Neural progenitor cell (in vitro differentiated cells): ENCODE results near the gene BRINP2. TPM values are rescaled to one million over a fixed set of nuclear protein-coding genes. Genes with fewer than 3 reads are reported as not detected.

Experiments used
- DNase-seq: peaks from one replicate; pipeline ENCODE4 v3.0.0-alpha.2; 2016; ENCODE audit warnings: low spot score
- H2AFZ ChIP-seq: fragments of 200-600 bp; sonication (generic); replicated peaks from 2 replicates; pipeline ENCODE4 v1.6.1; 2016; ENCODE audit warnings: antibody characterized with exemption
- H3F3A ChIP-seq: fragments of 200-600 bp; sonication (generic); 2 replicates; pipeline ENCODE4 v1.6.1; 2016; ENCODE audit warnings: antibody characterized with exemption, low read depth
- H3K27ac ChIP-seq: fragments of 200-600 bp; sonication (generic); 2 replicates; pipeline ENCODE4 v1.5.1; 2016; ENCODE audit warnings: mild to moderate bottlenecking
- H3K27me3 ChIP-seq: fragments of 200-600 bp; sonication (generic); 2 replicates; pipeline ENCODE4 v1.6.1; 2016; ENCODE audit warnings: mild to moderate bottlenecking, moderate library complexity
- H3K36me3 ChIP-seq: fragments of 200-600 bp; sonication (generic); 2 replicates; pipeline ENCODE4 v1.5.1; 2016
- H3K4me1 ChIP-seq: fragments of 200-600 bp; sonication (generic); 2 replicates; pipeline ENCODE4 v1.6.1; 2016; ENCODE audit warnings: mixed run types
- H3K4me2 ChIP-seq: fragments of 200-600 bp; sonication (generic); 2 replicates; pipeline ENCODE4 v1.6.1; 2016
- H3K4me3 ChIP-seq: fragments of 200-600 bp; sonication (generic); 2 replicates; pipeline ENCODE4 v1.5.1; 2016
- H3K79me2 ChIP-seq: fragments of 200-600 bp; sonication (generic); 2 replicates; pipeline ENCODE4 v1.6.1; 2016; ENCODE audit warnings: low read depth
- H3K9ac ChIP-seq: fragments of 200-600 bp; sonication (generic); 2 replicates; pipeline ENCODE4 v1.6.1; 2016
- H3K9me3 ChIP-seq: fragments of 200-600 bp; sonication (generic); 2 replicates; pipeline ENCODE4 v1.5.1; 2016; ENCODE audit warnings: low read depth
- H4K20me1 ChIP-seq: fragments of 200-600 bp; sonication (generic); 2 replicates; pipeline ENCODE4 v1.6.1; 2016; ENCODE audit warnings: low read depth
- H3K27ac Mint-ChIP-seq: 3 replicates; pipeline ENCODE4 v1.8.0; 2021; ENCODE audit warnings: mixed read lengths
- H3K27me3 Mint-ChIP-seq: 2 replicates; pipeline ENCODE4 v1.8.0; 2022; ENCODE audit warnings: low read depth, mild to moderate bottlenecking, inconsistent platforms, moderate library complexity, mixed read lengths; ENCODE audit not compliant: insufficient read depth
- H3K36me3 Mint-ChIP-seq: 3 replicates; pipeline ENCODE4 v1.8.0; 2021; ENCODE audit warnings: mixed read lengths
- H3K4me1 Mint-ChIP-seq: 3 replicates; pipeline ENCODE4 v1.8.0; 2021; ENCODE audit warnings: mixed read lengths
- H3K4me3 Mint-ChIP-seq: 3 replicates; pipeline ENCODE4 v1.8.0; 2021; ENCODE audit warnings: mild to moderate bottlenecking, moderate library complexity, mixed read lengths
- H3K9me3 Mint-ChIP-seq: 3 replicates; pipeline ENCODE4 v1.8.0; 2020; ENCODE audit warnings: mixed read lengths
- EZH2 ChIP-seq: fragments of 200-600 bp; sonication (generic); IDR thresholded peaks from 2 replicates; pipeline ENCODE4 v1.6.1; 2017; ENCODE audit warnings: antibody characterized with exemption, mild to moderate bottlenecking, moderate library complexity
- EZH2phosphoT487 ChIP-seq: fragments of 200-600 bp; sonication (generic); IDR thresholded peaks from 2 replicates; pipeline ENCODE4 v1.6.1; 2017; ENCODE audit warnings: antibody characterized with exemption
- total RNA-seq: library from RNA; depleted of rRNA; stranded (reverse); fragments of >200 nt; gene quantifications from 2 replicates; pipeline ENCODE4 v1.2.3, GENCODE V29; 2015; ENCODE audit warnings: low replicate concordance
- TF ChIP-seq, protein P1 (sequence below): fragments of 200-600 bp; sonication (generic); IDR thresholded peaks from 2 replicates; pipeline ENCODE4 v1.5.1; 2017; ENCODE audit warnings: antibody characterized with exemption, mild to moderate bottlenecking

BRINP2 gene
- total RNA-seq, 1 donor from 2014 or later, result not detected

DNA sequence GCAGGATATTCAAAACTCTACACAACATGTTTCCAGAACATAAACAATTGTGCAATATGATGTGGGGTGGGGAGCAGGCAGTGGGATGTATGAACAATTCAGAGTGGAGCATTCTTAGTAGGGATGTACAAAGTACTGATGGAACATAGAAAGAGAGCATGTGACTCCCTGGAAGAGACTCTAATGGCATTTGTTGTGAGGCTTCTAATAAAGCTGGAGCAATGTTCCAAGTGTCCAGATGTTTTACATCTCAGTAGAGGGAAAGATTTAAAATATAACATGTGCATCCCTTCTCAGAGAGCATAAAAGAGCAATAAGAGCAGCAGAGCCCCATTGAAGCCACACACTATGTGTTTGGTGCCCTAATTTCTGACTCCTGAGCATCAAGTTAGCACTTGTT lies 116.5 kb downstream of the BRINP2 start:
- Mint-ChIP-seq H3K36me3 (no peaks in the 10 kb centered on the region), H3K9me3 (no peaks in the 10 kb centered on the region), H3K4me3 (no peak overlapping the region), H3K4me1 (peaks cover 7% of the 10 kb centered on the region), H3K27ac (no peak overlapping the region), H3K27me3 (peaks cover 3% of the 10 kb centered on the region)
- H2AFZ ChIP-seq, result no peak overlapping the region
- DNase-seq, result no peak
- H3K36me3 ChIP-seq, result no peaks in the 10 kb centered on the region
- H3K4me2 ChIP-seq, result no peak overlapping the region
- no peaks in the 10 kb centered on the region for H3K27me3 ChIP-seq
- no peaks in the 10 kb centered on the region for H3K9me3 ChIP-seq
- H3K4me3 ChIP-seq, result no peak overlapping the region
- H3K9ac ChIP-seq, result no peak overlapping the region
- peaks cover 11% of the 10 kb centered on the region for H3K4me1 ChIP-seq
- TF ChIP-seq EZH2 (no peak), EZH2phosphoT487 (no peak)
- TF ChIP-seq, protein P1, sequence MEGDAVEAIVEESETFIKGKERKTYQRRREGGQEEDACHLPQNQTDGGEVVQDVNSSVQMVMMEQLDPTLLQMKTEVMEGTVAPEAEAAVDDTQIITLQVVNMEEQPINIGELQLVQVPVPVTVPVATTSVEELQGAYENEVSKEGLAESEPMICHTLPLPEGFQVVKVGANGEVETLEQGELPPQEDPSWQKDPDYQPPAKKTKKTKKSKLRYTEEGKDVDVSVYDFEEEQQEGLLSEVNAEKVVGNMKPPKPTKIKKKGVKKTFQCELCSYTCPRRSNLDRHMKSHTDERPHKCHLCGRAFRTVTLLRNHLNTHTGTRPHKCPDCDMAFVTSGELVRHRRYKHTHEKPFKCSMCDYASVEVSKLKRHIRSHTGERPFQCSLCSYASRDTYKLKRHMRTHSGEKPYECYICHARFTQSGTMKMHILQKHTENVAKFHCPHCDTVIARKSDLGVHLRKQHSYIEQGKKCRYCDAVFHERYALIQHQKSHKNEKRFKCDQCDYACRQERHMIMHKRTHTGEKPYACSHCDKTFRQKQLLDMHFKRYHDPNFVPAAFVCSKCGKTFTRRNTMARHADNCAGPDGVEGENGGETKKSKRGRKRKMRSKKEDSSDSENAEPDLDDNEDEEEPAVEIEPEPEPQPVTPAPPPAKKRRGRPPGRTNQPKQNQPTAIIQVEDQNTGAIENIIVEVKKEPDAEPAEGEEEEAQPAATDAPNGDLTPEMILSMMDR, result no peak
- H3K79me2 ChIP-seq, result no peaks in the 10 kb centered on the region
- peaks cover 1% of the 10 kb centered on the region for H3F3A ChIP-seq
- no peaks in the 10 kb centered on the region for H4K20me1 ChIP-seq
- no peak overlapping the region for H3K27ac ChIP-seq

DNA sequence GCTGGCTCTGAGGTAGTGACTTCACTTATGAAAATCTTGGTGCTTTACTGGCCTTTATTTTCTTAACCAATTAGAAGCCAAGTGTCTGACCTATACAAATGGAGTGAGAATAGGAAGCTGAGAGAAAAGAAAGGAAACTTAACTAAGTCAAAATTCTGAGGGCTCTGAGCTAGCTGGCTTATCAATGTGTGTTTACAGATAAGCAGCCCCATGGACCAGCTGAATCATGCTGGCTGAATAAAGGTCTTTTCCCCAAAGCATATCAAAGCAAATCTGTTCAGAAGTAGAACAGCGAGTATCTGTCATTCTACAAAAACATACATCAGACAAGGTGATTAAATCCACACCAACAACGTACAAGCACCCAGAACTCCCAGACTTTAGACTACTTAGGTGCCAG lies 117.2 kb downstream of the BRINP2 start:
- Mint-ChIP-seq H3K36me3 (no peaks in the 10 kb centered on the region), H3K4me3 (no peak overlapping the region), H3K4me1 (no peaks in the 10 kb centered on the region), H3K27me3 (peaks cover 2% of the 10 kb centered on the region), H3K27ac (no peak overlapping the region), H3K9me3 (no peaks in the 10 kb centered on the region)
- TF ChIP-seq, protein P1, result no peak
- TF ChIP-seq EZH2 (no peak), EZH2phosphoT487 (no peak)
- Histone ChIP-seq H3F3A (no peaks in the 10 kb centered on the region), H3K36me3 (no peaks in the 10 kb centered on the region), H3K79me2 (no peaks in the 10 kb centered on the region), H2AFZ (no peak overlapping the region), H3K27me3 (no peaks in the 10 kb centered on the region), H3K9me3 (no peaks in the 10 kb centered on the region), H3K27ac (no peak overlapping the region), H4K20me1 (no peaks in the 10 kb centered on the region), H3K4me1 (peaks cover 4% of the 10 kb centered on the region), H3K4me2 (no peak overlapping the region), H3K4me3 (no peak overlapping the region), H3K9ac (no peak overlapping the region)
- DNase-seq, result no peak

DNA sequence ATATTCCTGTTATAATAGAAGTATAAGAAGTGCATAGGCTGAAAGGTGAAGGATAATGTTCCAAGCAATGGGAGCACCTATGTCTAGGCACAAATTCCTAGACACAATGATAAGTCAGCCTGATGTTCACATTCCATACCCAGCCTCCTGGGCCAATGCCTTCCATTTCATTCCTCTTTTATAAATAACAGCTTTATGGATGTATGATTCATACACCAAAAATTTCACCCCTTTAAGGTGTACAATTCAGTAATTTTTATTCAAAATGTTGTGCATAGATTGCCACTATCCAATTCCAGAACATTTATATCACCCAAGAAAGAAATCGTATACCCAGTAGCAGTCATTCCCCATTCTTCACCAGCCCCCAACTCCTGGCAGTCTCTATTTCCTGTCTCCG lies 118.8 kb downstream of the BRINP2 start:
- Mint-ChIP-seq H3K4me1 (no peaks in the 10 kb centered on the region), H3K27ac (no peak overlapping the region), H3K4me3 (no peak overlapping the region), H3K27me3 (peaks cover 2% of the 10 kb centered on the region), H3K9me3 (no peaks in the 10 kb centered on the region), H3K36me3 (no peaks in the 10 kb centered on the region)
- H3K79me2 ChIP-seq, result no peaks in the 10 kb centered on the region
- no peak overlapping the region for H2AFZ ChIP-seq
- H3K4me2 ChIP-seq, result no peak overlapping the region
- no peak for DNase-seq
- H3K36me3 ChIP-seq, result no peaks in the 10 kb centered on the region
- H3F3A ChIP-seq, result no peaks in the 10 kb centered on the region
- H4K20me1 ChIP-seq, result no peaks in the 10 kb centered on the region
- H3K9ac ChIP-seq, result no peak overlapping the region
- H3K27me3 ChIP-seq, result no peaks in the 10 kb centered on the region
- TF ChIP-seq EZH2 (no peak), EZH2phosphoT487 (no peak)
- TF ChIP-seq, protein P1, result no peak
- no peaks in the 10 kb centered on the region for H3K9me3 ChIP-seq
- H3K27ac ChIP-seq, result no peak overlapping the region
- no peaks in the 10 kb centered on the region for H3K4me1 ChIP-seq
- H3K4me3 ChIP-seq, result no peak overlapping the region

GRCh38 chr1:177300431-177300830 lies 129.7 kb downstream of the BRINP2 start:
- no peak overlapping the region for H3K27ac Mint-ChIP-seq
- Histone ChIP-seq H3K9me3 (no peaks in the 10 kb centered on the region), H3K4me2 (no peak overlapping the region), H3K9ac (no peak overlapping the region), H4K20me1 (no peaks in the 10 kb centered on the region), H3K79me2 (no peaks in the 10 kb centered on the region), H3F3A (no peaks in the 10 kb centered on the region), H3K4me1 (peaks cover 11% of the 10 kb centered on the region), H3K36me3 (no peaks in the 10 kb centered on the region), H3K4me3 (no peak overlapping the region), H2AFZ (no peak overlapping the region), H3K27ac (no peak overlapping the region), H3K27me3 (no peaks in the 10 kb centered on the region)
- H3K4me1 Mint-ChIP-seq, result peaks cover 7% of the 10 kb centered on the region
- TF ChIP-seq EZH2, result no peak
- TF ChIP-seq, protein P1, result no peak
- TF ChIP-seq EZH2phosphoT487, result no peak
- no peak for DNase-seq
- H3K9me3 Mint-ChIP-seq, result peaks cover 2% of the 10 kb centered on the region
- no peak overlapping the region for H3K4me3 Mint-ChIP-seq
- no peaks in the 10 kb centered on the region for H3K27me3 Mint-ChIP-seq
- no peaks in the 10 kb centered on the region for H3K36me3 Mint-ChIP-seq
